Liver (tissue), 9 donors: ENCODE measurements around the gene FRK. TPM values are rescaled to one million over a fixed set of nuclear protein-coding genes. Genes with fewer than 3 reads are reported as not detected.

Experiments
- DNase-seq: peaks from one replicate; pipeline ENCODE4 v3.0.0-alpha.2; 2017; ENCODE audit warnings: low spot score
- H3K27ac ChIP-seq, 2 donors: one replicate each; pipeline ENCODE4 v1.7.0; 2013; ENCODE audit warnings: inconsistent platforms in 2 of 2, low read length in 2 of 2, control low read depth in 1 of 2, low read depth in 1 of 2, mild to moderate bottlenecking in 1 of 2
- H3K27me3 ChIP-seq, 4 donors: one replicate each; pipeline versions ENCODE4 v1.6.1 to v1.7.0; 2013; ENCODE audit warnings: low read length in 3 of 4, inconsistent platforms in 1 of 4, mild to moderate bottlenecking in 1 of 4, moderate library complexity in 1 of 4; ENCODE audit not compliant: control insufficient read depth in 4 of 4, insufficient read depth in 4 of 4
- H3K36me3 ChIP-seq, 4 donors: one replicate each; pipeline versions ENCODE4 v1.6.1 to v1.7.0; 2013; ENCODE audit warnings: low read length in 3 of 4, mild to moderate bottlenecking in 3 of 4, low read depth in 1 of 4, moderate library complexity in 1 of 4; ENCODE audit not compliant: control insufficient read depth in 4 of 4, insufficient read depth in 3 of 4
- H3K4me1 ChIP-seq, 4 donors: one replicate each; pipeline versions ENCODE4 v1.6.1 to v1.7.0; 2013; ENCODE audit warnings: low read length in 3 of 4, mild to moderate bottlenecking in 3 of 4, moderate library complexity in 1 of 4; ENCODE audit not compliant: control insufficient read depth in 4 of 4, insufficient read depth in 4 of 4
- H3K4me3 ChIP-seq, 3 donors: one replicate each; pipeline versions ENCODE4 v1.6.1 to v1.7.0; 2013; ENCODE audit warnings: low read length in 3 of 3, control low read depth in 1 of 3, low read depth in 1 of 3, mild to moderate bottlenecking in 1 of 3
- H3K9ac ChIP-seq, 2 donors: one replicate each; pipeline ENCODE4 v1.7.0; 2013; ENCODE audit warnings: low read length in 2 of 2, mild to moderate bottlenecking in 2 of 2, moderate library complexity in 2 of 2, control low read depth in 1 of 2, low read depth in 1 of 2
- H3K9me3 ChIP-seq, 4 donors: one replicate each; pipeline versions ENCODE4 v1.6.1 to v1.7.0; 2013; ENCODE audit warnings: low read length in 3 of 4; ENCODE audit not compliant: control insufficient read depth in 4 of 4
- EGR1 ChIP-seq, 2 donors: IDR thresholded peaks; 2 replicates each; pipeline ENCODE4 v1.6.1; 2016 to 2018; ENCODE audit warnings: antibody characterized with exemption in 2 of 2, low read depth in 2 of 2
- FOXA1 ChIP-seq: IDR thresholded peaks from 2 replicates; pipeline ENCODE4 v1.6.1; 2016; ENCODE audit warnings: antibody characterized with exemption
- FOXA2 ChIP-seq: IDR thresholded peaks from 2 replicates; pipeline ENCODE4 v1.6.1; 2016; ENCODE audit warnings: antibody characterized with exemption
- GABPA ChIP-seq, 2 donors: IDR thresholded peaks in 1 of 2; conservative IDR thresholded peaks in 1 of 2; 2 replicates each; pipeline ENCODE4 v1.6.1; 2016; ENCODE audit warnings: antibody characterized with exemption in 2 of 2, mild to moderate bottlenecking in 1 of 2, moderate library complexity in 1 of 2
- HNF4A ChIP-seq, 2 donors: conservative IDR thresholded peaks; 2 replicates each; pipeline ENCODE4 v1.6.1; 2016; ENCODE audit warnings: antibody characterized with exemption in 2 of 2, mild to moderate bottlenecking in 2 of 2
- HNF4G ChIP-seq: IDR thresholded peaks from 2 replicates; pipeline ENCODE4 v1.6.1; 2016; ENCODE audit warnings: antibody characterized with exemption
- JUND ChIP-seq, 2 donors: IDR thresholded peaks; 2 replicates each; pipeline ENCODE4 v1.6.1; 2016; ENCODE audit warnings: antibody characterized with exemption in 2 of 2
- NR2F2 ChIP-seq: IDR thresholded peaks from 2 replicates; pipeline ENCODE4 v1.6.1; 2016; ENCODE audit warnings: antibody characterized with exemption
- RAD21 ChIP-seq, 2 donors: IDR thresholded peaks; 2 replicates each; pipeline ENCODE4 v1.6.1; 2016; ENCODE audit warnings: antibody characterized with exemption in 2 of 2, mild to moderate bottlenecking in 2 of 2
- RXRA ChIP-seq, 2 donors: IDR thresholded peaks; 2 replicates each; pipeline ENCODE4 v1.6.1; 2017 to 2018; ENCODE audit warnings: antibody characterized with exemption in 2 of 2, mild to moderate bottlenecking in 1 of 2
- SP1 ChIP-seq: IDR thresholded peaks from 2 replicates; pipeline ENCODE4 v1.6.1; 2018; ENCODE audit warnings: antibody characterized with exemption, mild to moderate bottlenecking
- TAF1 ChIP-seq: conservative IDR thresholded peaks from 2 replicates; pipeline ENCODE4 v1.6.1; 2016; ENCODE audit warnings: antibody characterized with exemption, mild to moderate bottlenecking
- YY1 ChIP-seq: IDR thresholded peaks from 2 replicates; pipeline ENCODE4 v1.6.1; 2016; ENCODE audit warnings: antibody characterized with exemption, mild to moderate bottlenecking
- WGBS: extraction: QIAGEN DNeasy Blood & Tissue Kit; methylation state at CpG from one replicate; pipeline ENCODE4 v1.1.7; 2013; 5-methylcytosine and 5-hydroxymethylcytosine counted together
- polyA plus RNA-seq, 2 donors: library from polyadenylated mRNA; stranded (reverse) in 1 of 2; unstranded in 1 of 2; fragments of 200-250 nt in 1 of 2; fragments of >200 nt in 1 of 2; fragmentation: Nextera tagmentation in 1 of 2; extraction: Ambion mirVana in 1 of 2; gene quantifications; one replicate each; pipeline versions ENCODE4 v1.2.1 to v1.2.3, GENCODE V29; 2013 to 2015
- total RNA-seq, 2 donors: library from RNA; depleted of rRNA; stranded (reverse); fragments of >200 nt; gene quantifications; one replicate each; pipeline ENCODE4 v1.2.3, GENCODE V29; 2014
- TF ChIP-seq, protein P1 (sequence below): fragments of 150-350 bp; IDR thresholded peaks from 2 replicates; pipeline ENCODE4 v1.5.1; 2017; ENCODE audit warnings: improper control_type of control experiment, low read depth, low read length; ENCODE audit not compliant: missing input control
- TF ChIP-seq, protein P2 (sequence below): IDR thresholded peaks from 2 replicates; pipeline ENCODE4 v1.6.1; 2016; ENCODE audit warnings: antibody characterized with exemption, mild to moderate bottlenecking
- TF ChIP-seq, protein P3 (sequence below): IDR thresholded peaks from 2 replicates; pipeline ENCODE4 v1.6.1; 2016; ENCODE audit warnings: antibody characterized with exemption
- TF ChIP-seq, protein P4 (sequence below): IDR thresholded peaks from 2 replicates; pipeline ENCODE4 v1.6.1; 2016; ENCODE audit warnings: antibody characterized with exemption
- donor health status: healthy.
- donor health status: healthy.
- donor health status: healthy.
- donor health status: healthy.
- donor health status: healthy.

FRK gene
- total and polyA plus RNA-seq, 4 donors: 3.6 to 26.8 (median 5.3) TPM

DNA sequence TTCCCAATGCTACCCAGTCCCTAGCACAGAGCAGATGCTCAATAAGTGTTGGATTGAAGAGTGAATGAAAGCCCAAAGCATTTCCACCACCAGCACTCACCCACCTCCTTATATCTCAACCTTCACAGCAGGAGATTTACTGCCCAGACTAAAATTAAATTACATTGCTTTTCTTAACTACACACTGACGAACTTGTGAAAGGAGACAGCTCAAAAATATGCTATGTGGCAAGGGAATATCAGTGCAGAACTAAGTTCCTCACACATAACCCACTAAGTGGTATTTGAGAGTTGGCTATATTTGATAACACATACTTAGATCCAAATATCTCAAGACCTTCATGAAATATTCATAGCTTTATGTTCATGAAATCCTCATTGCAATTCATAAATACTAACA is 137.7 kb downstream of the FRK start:
- H3K27me3 ChIP-seq: no peaks in the 10 kb centered on the region
- no peak overlapping the region for H3K9ac ChIP-seq
- H3K4me1 ChIP-seq: no peaks in the 10 kb centered on the region
- DNase-seq: no peak
- no peak overlapping the region for H3K4me3 ChIP-seq
- H3K27ac ChIP-seq: no peak overlapping the region
- no peak for TF ChIP-seq HNF4G
- 80% methylated on average over 1 of the region's 1 CpG for WGBS
- H3K36me3 ChIP-seq: no peaks in the 10 kb centered on the region
- no peaks in the 10 kb centered on the region for H3K9me3 ChIP-seq

DNA sequence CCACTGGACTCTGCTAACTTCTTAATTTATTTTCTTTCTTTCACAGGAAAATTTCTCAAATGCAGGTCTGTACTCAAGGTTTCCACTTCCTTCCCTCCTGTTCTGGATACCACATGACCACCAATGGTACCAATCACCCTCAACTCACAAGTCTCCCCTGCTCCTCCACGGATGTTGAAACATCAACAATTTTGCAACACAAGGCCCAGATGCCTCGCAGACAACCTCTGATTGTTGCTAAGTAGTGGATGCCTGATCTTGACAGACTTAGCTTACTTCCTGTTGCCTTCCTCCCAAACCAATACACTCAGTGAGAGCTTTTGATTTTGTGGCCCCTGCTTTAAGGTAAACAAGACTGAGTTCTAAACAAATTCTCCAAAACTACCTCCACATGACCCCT is 146.6 kb downstream of the FRK start:
- no peak overlapping the region for H3K9ac ChIP-seq
- 55% methylated on average over 2 of the region's 2 CpGs for WGBS
- TF ChIP-seq, protein P1, sequence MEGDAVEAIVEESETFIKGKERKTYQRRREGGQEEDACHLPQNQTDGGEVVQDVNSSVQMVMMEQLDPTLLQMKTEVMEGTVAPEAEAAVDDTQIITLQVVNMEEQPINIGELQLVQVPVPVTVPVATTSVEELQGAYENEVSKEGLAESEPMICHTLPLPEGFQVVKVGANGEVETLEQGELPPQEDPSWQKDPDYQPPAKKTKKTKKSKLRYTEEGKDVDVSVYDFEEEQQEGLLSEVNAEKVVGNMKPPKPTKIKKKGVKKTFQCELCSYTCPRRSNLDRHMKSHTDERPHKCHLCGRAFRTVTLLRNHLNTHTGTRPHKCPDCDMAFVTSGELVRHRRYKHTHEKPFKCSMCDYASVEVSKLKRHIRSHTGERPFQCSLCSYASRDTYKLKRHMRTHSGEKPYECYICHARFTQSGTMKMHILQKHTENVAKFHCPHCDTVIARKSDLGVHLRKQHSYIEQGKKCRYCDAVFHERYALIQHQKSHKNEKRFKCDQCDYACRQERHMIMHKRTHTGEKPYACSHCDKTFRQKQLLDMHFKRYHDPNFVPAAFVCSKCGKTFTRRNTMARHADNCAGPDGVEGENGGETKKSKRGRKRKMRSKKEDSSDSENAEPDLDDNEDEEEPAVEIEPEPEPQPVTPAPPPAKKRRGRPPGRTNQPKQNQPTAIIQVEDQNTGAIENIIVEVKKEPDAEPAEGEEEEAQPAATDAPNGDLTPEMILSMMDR: no peak
- TF ChIP-seq TAF1: no peak
- no peak overlapping the region for H3K27ac ChIP-seq
- H3K4me1 ChIP-seq: peaks cover 0 to 8% (median 4%) of the 10 kb centered on the region in 4 donors
- no peak for DNase-seq
- H3K27me3 ChIP-seq: no peaks in the 10 kb centered on the region
- no peak overlapping the region for H3K4me3 ChIP-seq
- H3K36me3 ChIP-seq: no peaks in the 10 kb centered on the region
- no peaks in the 10 kb centered on the region for H3K9me3 ChIP-seq

DNA sequence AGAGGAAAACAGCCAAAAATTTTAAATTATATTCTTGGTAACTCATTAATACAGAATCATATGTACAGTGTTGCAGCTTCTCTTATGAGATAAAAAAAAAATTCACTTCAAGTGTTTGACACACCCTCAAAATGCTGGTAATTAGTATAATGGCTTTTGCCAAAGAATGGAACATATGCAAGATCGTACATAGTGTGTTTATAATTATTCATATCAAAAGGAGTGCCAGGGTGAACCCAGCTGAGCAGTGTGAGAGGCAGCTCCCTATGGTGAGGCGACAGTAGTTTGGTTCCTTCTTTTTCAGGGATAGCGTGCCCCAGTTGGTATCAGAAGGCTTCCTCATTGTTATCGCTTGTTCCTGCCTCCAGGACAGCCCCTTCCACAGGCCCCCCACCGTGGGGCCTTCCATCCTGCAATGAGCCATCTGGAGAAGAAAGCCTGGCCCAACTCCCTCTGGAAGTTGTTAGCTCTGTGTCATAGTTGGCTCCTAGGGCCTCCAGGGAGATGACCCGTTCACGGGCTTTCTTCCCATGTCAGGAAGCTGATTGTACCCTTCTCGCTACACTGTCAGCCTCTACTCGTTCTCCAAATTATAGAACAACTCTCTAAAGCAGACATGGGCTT is 150.7 kb downstream of the FRK start:
- no peak for DNase-seq
- Histone ChIP-seq H3K27ac (no peak overlapping the region), H3K9ac (no peak overlapping the region), H3K36me3 (no peaks in the 10 kb centered on the region), H3K9me3 (no peaks in the 10 kb centered on the region), H3K4me1 (no peaks in the 10 kb centered on the region), H3K4me3 (no peak overlapping the region), H3K27me3 (no peaks in the 10 kb centered on the region)
- TF ChIP-seq, protein P2, sequence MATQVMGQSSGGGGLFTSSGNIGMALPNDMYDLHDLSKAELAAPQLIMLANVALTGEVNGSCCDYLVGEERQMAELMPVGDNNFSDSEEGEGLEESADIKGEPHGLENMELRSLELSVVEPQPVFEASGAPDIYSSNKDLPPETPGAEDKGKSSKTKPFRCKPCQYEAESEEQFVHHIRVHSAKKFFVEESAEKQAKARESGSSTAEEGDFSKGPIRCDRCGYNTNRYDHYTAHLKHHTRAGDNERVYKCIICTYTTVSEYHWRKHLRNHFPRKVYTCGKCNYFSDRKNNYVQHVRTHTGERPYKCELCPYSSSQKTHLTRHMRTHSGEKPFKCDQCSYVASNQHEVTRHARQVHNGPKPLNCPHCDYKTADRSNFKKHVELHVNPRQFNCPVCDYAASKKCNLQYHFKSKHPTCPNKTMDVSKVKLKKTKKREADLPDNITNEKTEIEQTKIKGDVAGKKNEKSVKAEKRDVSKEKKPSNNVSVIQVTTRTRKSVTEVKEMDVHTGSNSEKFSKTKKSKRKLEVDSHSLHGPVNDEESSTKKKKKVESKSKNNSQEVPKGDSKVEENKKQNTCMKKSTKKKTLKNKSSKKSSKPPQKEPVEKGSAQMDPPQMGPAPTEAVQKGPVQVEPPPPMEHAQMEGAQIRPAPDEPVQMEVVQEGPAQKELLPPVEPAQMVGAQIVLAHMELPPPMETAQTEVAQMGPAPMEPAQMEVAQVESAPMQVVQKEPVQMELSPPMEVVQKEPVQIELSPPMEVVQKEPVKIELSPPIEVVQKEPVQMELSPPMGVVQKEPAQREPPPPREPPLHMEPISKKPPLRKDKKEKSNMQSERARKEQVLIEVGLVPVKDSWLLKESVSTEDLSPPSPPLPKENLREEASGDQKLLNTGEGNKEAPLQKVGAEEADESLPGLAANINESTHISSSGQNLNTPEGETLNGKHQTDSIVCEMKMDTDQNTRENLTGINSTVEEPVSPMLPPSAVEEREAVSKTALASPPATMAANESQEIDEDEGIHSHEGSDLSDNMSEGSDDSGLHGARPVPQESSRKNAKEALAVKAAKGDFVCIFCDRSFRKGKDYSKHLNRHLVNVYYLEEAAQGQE: no peak
- WGBS: 78% methylated on average over 9 of the region's 9 CpGs

DNA sequence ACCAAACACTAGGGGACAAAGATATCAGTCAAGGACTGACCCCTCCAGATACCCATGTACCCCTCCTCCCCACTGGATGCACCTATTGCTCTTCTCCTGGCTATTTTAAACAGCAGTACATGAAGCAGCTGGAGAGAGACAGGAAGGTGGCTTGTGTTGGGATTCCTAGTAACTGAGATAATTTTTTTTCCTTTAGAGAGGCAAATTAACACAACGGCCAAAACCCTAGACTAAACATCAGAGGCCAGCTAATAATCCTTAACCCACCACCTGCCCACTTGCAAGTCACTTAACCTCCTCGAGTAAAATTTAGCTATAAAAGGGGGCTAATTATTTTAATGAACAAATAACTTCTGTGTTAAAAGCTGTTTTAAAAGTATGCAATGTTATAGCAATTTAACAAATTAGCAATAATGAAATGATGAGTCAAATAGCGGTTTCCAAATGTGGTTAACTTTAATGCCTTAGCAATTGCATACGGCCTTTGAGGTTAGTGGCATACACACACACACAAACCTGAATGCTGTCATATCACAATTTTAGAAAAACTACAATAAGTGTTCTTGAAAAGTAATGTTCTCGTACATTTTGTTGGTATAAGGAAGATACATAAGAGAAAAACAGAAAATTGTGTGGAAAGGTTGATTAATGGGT is 151.7 kb downstream of the FRK start:
- Histone ChIP-seq H3K4me3 (no peak overlapping the region), H3K9ac (no peak overlapping the region), H3K9me3 (no peaks in the 10 kb centered on the region), H3K36me3 (no peaks in the 10 kb centered on the region), H3K27ac (no peak overlapping the region), H3K4me1 (no peaks in the 10 kb centered on the region), H3K27me3 (no peaks in the 10 kb centered on the region)
- 85% methylated on average over 5 of the region's 5 CpGs for WGBS
- DNase-seq: no peak
- no peak for TF ChIP-seq FOXA1
- TF ChIP-seq, protein P3, sequence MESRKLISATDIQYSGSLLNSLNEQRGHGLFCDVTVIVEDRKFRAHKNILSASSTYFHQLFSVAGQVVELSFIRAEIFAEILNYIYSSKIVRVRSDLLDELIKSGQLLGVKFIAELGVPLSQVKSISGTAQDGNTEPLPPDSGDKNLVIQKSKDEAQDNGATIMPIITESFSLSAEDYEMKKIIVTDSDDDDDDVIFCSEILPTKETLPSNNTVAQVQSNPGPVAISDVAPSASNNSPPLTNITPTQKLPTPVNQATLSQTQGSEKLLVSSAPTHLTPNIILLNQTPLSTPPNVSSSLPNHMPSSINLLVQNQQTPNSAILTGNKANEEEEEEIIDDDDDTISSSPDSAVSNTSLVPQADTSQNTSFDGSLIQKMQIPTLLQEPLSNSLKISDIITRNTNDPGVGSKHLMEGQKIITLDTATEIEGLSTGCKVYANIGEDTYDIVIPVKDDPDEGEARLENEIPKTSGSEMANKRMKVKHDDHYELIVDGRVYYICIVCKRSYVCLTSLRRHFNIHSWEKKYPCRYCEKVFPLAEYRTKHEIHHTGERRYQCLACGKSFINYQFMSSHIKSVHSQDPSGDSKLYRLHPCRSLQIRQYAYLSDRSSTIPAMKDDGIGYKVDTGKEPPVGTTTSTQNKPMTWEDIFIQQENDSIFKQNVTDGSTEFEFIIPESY: no peak
- TF ChIP-seq RXRA (IDR thresholded peaks at IDR 0.05): no peak
- TF ChIP-seq HNF4G: no peak
- TF ChIP-seq FOXA2: no peak
- no peak for TF ChIP-seq TAF1
- TF ChIP-seq EGR1 (IDR thresholded peaks at IDR 0.05; ENCODE audit: low read depth in 2 of 2): no peak
- no peak for TF ChIP-seq HNF4A (conservative IDR thresholded peaks at IDR 0.05)
- TF ChIP-seq RAD21 (IDR thresholded peaks at IDR 0.05): no peak
- no peak for TF ChIP-seq GABPA (IDR thresholded peaks at IDR 0.05 in 1 of 2, conservative IDR thresholded peaks at IDR 0.05 in 1 of 2)
- no peak for TF ChIP-seq YY1
- TF ChIP-seq JUND (IDR thresholded peaks at IDR 0.05): no peak
- no peak for TF ChIP-seq SP1
- no peak for TF ChIP-seq NR2F2
- TF ChIP-seq, protein P4, sequence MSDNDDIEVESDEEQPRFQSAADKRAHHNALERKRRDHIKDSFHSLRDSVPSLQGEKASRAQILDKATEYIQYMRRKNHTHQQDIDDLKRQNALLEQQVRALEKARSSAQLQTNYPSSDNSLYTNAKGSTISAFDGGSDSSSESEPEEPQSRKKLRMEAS: no peak
